SH-SY5Y (cell line): Measurements from ENCODE around the gene RNASE8.

Experiments
- GATA2 ChIP-seq: IDR thresholded peaks from 2 replicates; pipeline ENCODE4 v1.6.1; 2011; ENCODE audit warnings: mild to moderate bottlenecking, low read depth, low read length
- GATA3 ChIP-seq: IDR thresholded peaks from 2 replicates; pipeline ENCODE4 v1.6.1; 2011; ENCODE audit warnings: low read depth, mild to moderate bottlenecking, low read length, moderate library complexity

DNA sequence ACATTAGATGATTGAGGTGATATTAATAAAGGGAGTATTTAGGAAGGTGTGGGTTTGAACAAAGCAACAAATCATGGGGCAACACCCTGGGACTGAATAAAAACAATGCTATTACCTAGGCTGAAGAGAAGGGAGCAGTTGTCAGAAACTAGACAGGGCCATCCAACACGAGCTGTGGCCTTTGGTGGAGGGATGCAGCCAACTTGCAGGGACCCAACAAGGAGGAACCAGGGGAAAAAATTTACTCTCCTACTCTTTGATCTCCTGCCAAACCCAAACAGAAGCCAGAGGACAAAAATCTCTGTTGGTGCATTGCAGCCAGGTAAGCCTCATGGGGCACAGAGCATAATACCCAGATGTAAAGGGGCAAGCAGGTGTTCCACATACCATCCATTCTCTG, 46.5 kb upstream of the RNASE8 start:
- TF ChIP-seq GATA2 (no peak), GATA3 (no peak)
